Smooth muscle cell (in vitro differentiated cells): ENCODE data around the gene TBX10. TPM values are rescaled to one million over a fixed set of nuclear protein-coding genes. Genes with fewer than 3 reads are reported as not detected.

Experiments used
- DNase-seq: peaks from one replicate; lab custom pipeline; 2025; ENCODE audit not compliant: unreplicated experiment; lab: John Stamatoyannopoulos, UW
- H2AFZ ChIP-seq: fragments of 200-600 bp; sonication (generic); 2 replicates; pipeline ENCODE4 v1.6.0; 2016; ENCODE audit warnings: antibody characterized with exemption, low read depth, mild to moderate bottlenecking
- H3F3A ChIP-seq: fragments of 200-600 bp; sonication (generic); 2 replicates; pipeline ENCODE4 v1.6.0; 2017; ENCODE audit warnings: antibody characterized with exemption, low read depth
- H3K27ac ChIP-seq: fragments of 200-600 bp; sonication (generic); 2 replicates; pipeline ENCODE4 v1.5.1; 2016; ENCODE audit warnings: low read depth, mild to moderate bottlenecking
- H3K27me3 ChIP-seq: fragments of 200-600 bp; sonication (generic); 2 replicates; pipeline ENCODE4 v1.6.1; 2016; ENCODE audit warnings: low read depth, mild to moderate bottlenecking
- H3K36me3 ChIP-seq: fragments of 200-600 bp; sonication (generic); 2 replicates; pipeline ENCODE4 v1.5.1; 2016; ENCODE audit warnings: low read depth
- H3K4me1 ChIP-seq: fragments of 200-600 bp; sonication (generic); 2 replicates; pipeline ENCODE4 v1.5.1; 2016; ENCODE audit warnings: low read depth
- H3K4me2 ChIP-seq: fragments of 200-600 bp; sonication (generic); 2 replicates; pipeline ENCODE4 v1.6.0; 2016; ENCODE audit warnings: mild to moderate bottlenecking
- H3K4me3 ChIP-seq: fragments of 200-600 bp; sonication (generic); 2 replicates; pipeline ENCODE4 v1.5.1; 2016; ENCODE audit warnings: mild to moderate bottlenecking
- H3K79me2 ChIP-seq: fragments of 200-600 bp; sonication (generic); 2 replicates; pipeline ENCODE4 v1.6.0; 2016; ENCODE audit warnings: low read depth, mild to moderate bottlenecking
- H3K9ac ChIP-seq: fragments of 200-600 bp; sonication (generic); 2 replicates; pipeline ENCODE4 v1.6.0; 2016; ENCODE audit warnings: low read depth
- H3K9me3 ChIP-seq: fragments of 200-600 bp; sonication (generic); replicated peaks from 2 replicates; pipeline ENCODE4 v1.5.1; 2016; ENCODE audit warnings: low read depth
- H4K20me1 ChIP-seq: fragments of 200-600 bp; sonication (generic); 2 replicates; pipeline ENCODE4 v1.6.0; 2016; ENCODE audit warnings: low read depth
- CTCF ChIP-seq: fragments of 200-600 bp; sonication (generic); IDR thresholded peaks from 2 replicates; pipeline ENCODE4 v1.5.1; 2017; ENCODE audit warnings: borderline replicate concordance, mild to moderate bottlenecking, antibody characterized with exemption; ENCODE audit not compliant: insufficient read depth, poor library complexity, severe bottlenecking
- WGBS: methylation state at CpG from one replicate; pipeline ENCODE4 v1.1.7; 2016; ENCODE audit warnings: low lambda C conversion rate; 5-methylcytosine and 5-hydroxymethylcytosine counted together
- polyA plus RNA-seq: library from polyadenylated mRNA; unstranded; fragments of >200 nt; fragmentation: Nextera tagmentation; extraction: Ambion mirVana; gene quantifications from 2 replicates; pipeline ENCODE4 v1.2.1, GENCODE V29; 2016
- total RNA-seq: library from RNA; depleted of rRNA; stranded (reverse); fragments of >200 nt; gene quantifications from 2 replicates; pipeline ENCODE4 v1.2.3, GENCODE V29; 2014

TBX10 gene
- total and polyA plus RNA-seq, 2 experiments from 2014 or later, result not detected

- DNase-seq, result no peak
These were observed 9.4 kb upstream of the TBX10 start for GRCh38 chr11:67648796-67649613.

GRCh38 chr11:67648140-67648795 lies 8.7 kb upstream of the TBX10 start:
- H4K20me1 ChIP-seq, result no peaks in the 10 kb centered on the region
- H3F3A ChIP-seq, result no peaks in the 10 kb centered on the region
- WGBS, result 70% methylated on average over 12 of the region's 12 CpGs
- no peaks in the 10 kb centered on the region for H3K4me1 ChIP-seq
- no peak overlapping the region for H3K27ac ChIP-seq
- H3K9me3 ChIP-seq, result no peaks in the 10 kb centered on the region
- H3K4me2 ChIP-seq, result no peak overlapping the region
- no peaks in the 10 kb centered on the region for H3K36me3 ChIP-seq
- no peak overlapping the region for H3K4me3 ChIP-seq
- H2AFZ ChIP-seq, result no peak overlapping the region
- H3K9ac ChIP-seq, result no peak overlapping the region
- no peaks in the 10 kb centered on the region for H3K27me3 ChIP-seq
- no peak for DNase-seq
- no peaks in the 10 kb centered on the region for H3K79me2 ChIP-seq
- TF ChIP-seq CTCF, result no peak

More at GRCh38 chr11:67648796-67649613, 9.4 kb upstream of the TBX10 start:
- Histone ChIP-seq H3K9me3 (no peaks in the 10 kb centered on the region), H3F3A (no peaks in the 10 kb centered on the region), H3K9ac (no peak overlapping the region), H3K36me3 (no peaks in the 10 kb centered on the region), H3K4me3 (no peak overlapping the region), H4K20me1 (no peaks in the 10 kb centered on the region), H3K4me1 (no peaks in the 10 kb centered on the region), H3K79me2 (no peaks in the 10 kb centered on the region), H3K27ac (no peak overlapping the region), H3K27me3 (no peaks in the 10 kb centered on the region), H3K4me2 (no peak overlapping the region), H2AFZ (no peak overlapping the region)
- WGBS, result 91% methylated on average over 12 of the region's 12 CpGs
- TF ChIP-seq CTCF, result no peak

GRCh38 chr11:67647471-67647870 lies 7.9 kb upstream of the TBX10 start:
- Histone ChIP-seq H3K27ac (no peak overlapping the region), H3F3A (no peaks in the 10 kb centered on the region), H3K4me1 (no peaks in the 10 kb centered on the region), H3K79me2 (no peaks in the 10 kb centered on the region), H3K27me3 (no peaks in the 10 kb centered on the region), H3K9ac (no peak overlapping the region), H3K36me3 (no peaks in the 10 kb centered on the region), H2AFZ (no peak overlapping the region), H3K9me3 (no peaks in the 10 kb centered on the region), H4K20me1 (no peaks in the 10 kb centered on the region), H3K4me2 (no peak overlapping the region), H3K4me3 (no peak overlapping the region)
- TF ChIP-seq CTCF, result no peak
- DNase-seq, result no peak
- 89% methylated on average over 8 of the region's 15 CpGs for WGBS
